Spleen (tissue), 7 donors: ENCODE data around the gene CNPPD1.

Source experiments
- POLR2A ChIP-seq, 3 donors: fragments of 450-650 bp; IDR thresholded peaks; one replicate each; pipeline ENCODE4 v1.5.1; 2017; ENCODE audit warnings: antibody characterized with exemption in 3 of 3, mild to moderate bottlenecking in 1 of 3
- TF ChIP-seq, protein P1 (sequence below), 11 experiments: fragments of 200-600 bp in 7 of 11; fragments of 450-650 bp in 4 of 11; sonication (generic) in 4 of 11; IDR thresholded peaks in 8 of 11; conservative IDR thresholded peaks in 3 of 11; 1 replicate in 7 of 11; 2 replicates in 4 of 11; pipeline versions ENCODE4 v1.4.0 to v1.8.0; 2016 to 2021; ENCODE audit warnings: antibody characterized with exemption in 11 of 11, inconsistent platforms in 4 of 11, mild to moderate bottlenecking in 1 of 11
- donor health status: DM: no; HTN: no; CAD: no; lungs with moderate emphysema.
- donor health status: DM: no; HTN: no; CAD: no.
- donor health status: DM: no; HTN: no; CAD: no.

DNA sequence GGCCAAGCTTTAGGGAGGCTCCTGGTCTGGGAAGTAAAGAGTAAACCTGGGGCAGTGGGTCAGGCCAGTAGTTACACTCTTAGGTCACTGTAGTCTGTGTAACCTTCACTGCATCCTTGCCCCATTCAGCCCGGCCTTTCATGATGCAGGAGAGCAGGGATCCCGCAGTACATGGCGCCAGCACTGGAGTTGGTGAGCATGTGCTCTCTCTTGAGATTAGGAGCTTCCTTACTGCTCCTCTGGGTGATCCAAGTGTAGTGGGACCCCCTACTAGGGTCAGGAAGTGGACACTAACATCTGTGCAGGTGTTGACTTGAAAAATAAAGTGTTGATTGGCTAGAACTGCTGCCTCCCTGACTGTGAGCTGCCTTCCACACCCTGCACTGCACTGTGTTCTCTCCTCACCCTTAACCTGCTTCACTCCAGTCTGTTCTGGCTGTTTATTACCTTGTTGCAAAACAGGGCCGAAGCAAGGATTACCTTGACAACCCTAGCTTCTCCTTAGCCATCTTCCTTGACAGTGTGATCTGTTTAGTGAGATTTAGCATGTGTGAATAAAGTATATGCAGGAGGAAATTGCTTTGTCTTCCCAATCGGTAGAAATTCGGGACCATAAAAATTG lies 6.5 kb upstream of the CNPPD1 start:
- TF ChIP-seq, protein P1, sequence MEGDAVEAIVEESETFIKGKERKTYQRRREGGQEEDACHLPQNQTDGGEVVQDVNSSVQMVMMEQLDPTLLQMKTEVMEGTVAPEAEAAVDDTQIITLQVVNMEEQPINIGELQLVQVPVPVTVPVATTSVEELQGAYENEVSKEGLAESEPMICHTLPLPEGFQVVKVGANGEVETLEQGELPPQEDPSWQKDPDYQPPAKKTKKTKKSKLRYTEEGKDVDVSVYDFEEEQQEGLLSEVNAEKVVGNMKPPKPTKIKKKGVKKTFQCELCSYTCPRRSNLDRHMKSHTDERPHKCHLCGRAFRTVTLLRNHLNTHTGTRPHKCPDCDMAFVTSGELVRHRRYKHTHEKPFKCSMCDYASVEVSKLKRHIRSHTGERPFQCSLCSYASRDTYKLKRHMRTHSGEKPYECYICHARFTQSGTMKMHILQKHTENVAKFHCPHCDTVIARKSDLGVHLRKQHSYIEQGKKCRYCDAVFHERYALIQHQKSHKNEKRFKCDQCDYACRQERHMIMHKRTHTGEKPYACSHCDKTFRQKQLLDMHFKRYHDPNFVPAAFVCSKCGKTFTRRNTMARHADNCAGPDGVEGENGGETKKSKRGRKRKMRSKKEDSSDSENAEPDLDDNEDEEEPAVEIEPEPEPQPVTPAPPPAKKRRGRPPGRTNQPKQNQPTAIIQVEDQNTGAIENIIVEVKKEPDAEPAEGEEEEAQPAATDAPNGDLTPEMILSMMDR (IDR thresholded peaks at IDR 0.05 in 8 of 11, conservative IDR thresholded peaks at IDR 0.05 in 3 of 11): no peak
- TF ChIP-seq POLR2A (IDR thresholded peaks at IDR 0.05): no peak
